IMR-90 (cell line): ENCODE results near the gene DNM3. TPM values are rescaled to one million over a fixed set of nuclear protein-coding genes. Genes with fewer than 3 reads are reported as not detected.

ENCODE experiments used
- ATAC-seq: fragments of 200-7000 bp; cut with Tn5 transposase; 2 replicates; pipeline ENCODE4 v1.9.1; 2020; ENCODE audit warnings: low read depth, mild to moderate bottlenecking, moderate library complexity
- BruUV-seq: library from RNA; stranded (reverse); fragments of 400-500 nt; replicated peaks from 2 replicates; lab custom pipeline; 2021; lab: Mats Ljungman, UMichigan
- CTCF ChIA-PET: fragments of 300-600 bp; formaldehyde crosslinking; extraction: SDS; loops from one replicate; lab custom pipeline; 2021; ENCODE audit warnings: antibody characterized with exemption; lab: Yijun Ruan, JAX
- POLR2A ChIA-PET: fragments of 300-600 bp; sonication (Branson Sonifier 250); formaldehyde crosslinking; loops from one replicate; lab custom pipeline; 2022; ENCODE audit warnings: antibody characterized with exemption; ENCODE audit not compliant: unreplicated experiment; lab: Charles Lee
- DNase-seq: peaks from one replicate; pipeline ENCODE4 v3.0.0; 2013
- H2AFZ ChIP-seq: replicated peaks from 2 replicates; pipeline ENCODE3; 2013; ENCODE audit warnings: low read length, mild to moderate bottlenecking; ENCODE audit not compliant: poor library complexity
- H2AK5ac ChIP-seq: 2 replicates; pipeline ENCODE4 v1.6.1; 2013; ENCODE audit warnings: low read depth, low read length, inconsistent platforms
- H2AK9ac ChIP-seq: replicated peaks from 2 replicates; pipeline ENCODE3; 2013; ENCODE audit warnings: mild to moderate bottlenecking, low read depth, low read length, moderate library complexity; ENCODE audit not compliant: poor library complexity
- H2BK120ac ChIP-seq: 2 replicates; pipeline ENCODE4 v1.6.1; 2013; ENCODE audit warnings: low read depth, low read length, inconsistent platforms
- H2BK15ac ChIP-seq: 3 replicates; pipeline ENCODE4 v1.6.1; 2013; ENCODE audit warnings: low read depth, low read length, inconsistent platforms
- H2BK20ac ChIP-seq: 2 replicates; pipeline ENCODE4 v1.6.1; 2013; ENCODE audit warnings: low read depth, mild to moderate bottlenecking, inconsistent platforms, low read length, moderate library complexity
- H2BK5ac ChIP-seq: 2 replicates; pipeline ENCODE4 v1.6.1; 2013; ENCODE audit warnings: mild to moderate bottlenecking, low read depth, low read length, inconsistent platforms; ENCODE audit not compliant: poor library complexity, severe bottlenecking
- H3K14ac ChIP-seq: replicated peaks from 2 replicates; pipeline ENCODE4 v1.6.1; 2013; ENCODE audit warnings: low read depth, low read length, inconsistent platforms
- H3K18ac ChIP-seq: 2 replicates; pipeline ENCODE4 v1.6.1; 2013; ENCODE audit warnings: low read depth, low read length, control low read depth
- H3K23ac ChIP-seq: 2 replicates; pipeline ENCODE4 v1.6.1; 2013; ENCODE audit warnings: low read depth, low read length, inconsistent platforms
- H3K27ac ChIP-seq: 2 replicates; pipeline ENCODE4 v1.5.1; 2013; ENCODE audit warnings: mild to moderate bottlenecking, control low read depth, low read length; ENCODE audit not compliant: insufficient read depth
- H3K27me3 ChIP-seq: 2 replicates; pipeline ENCODE4 v1.6.1; 2013; ENCODE audit warnings: low read length; ENCODE audit not compliant: control insufficient read depth, insufficient read depth
- H3K36me3 ChIP-seq: 2 replicates; pipeline ENCODE4 v1.6.1; 2013; ENCODE audit warnings: low read length, mixed read lengths; ENCODE audit not compliant: control insufficient read depth, insufficient read depth
- H3K4ac ChIP-seq: 2 replicates; pipeline ENCODE4 v1.6.1; 2013; ENCODE audit warnings: low read depth, low read length, inconsistent platforms
- H3K4me1 ChIP-seq: 2 replicates; pipeline ENCODE4 v1.6.1; 2013; ENCODE audit warnings: low read length, mixed read lengths; ENCODE audit not compliant: control insufficient read depth, insufficient read depth
- H3K4me2 ChIP-seq: 2 replicates; pipeline ENCODE4 v1.6.1; 2013; ENCODE audit warnings: low read depth, mild to moderate bottlenecking, control low read depth, low read length, moderate library complexity
- H3K4me3 ChIP-seq: 2 replicates; pipeline ENCODE4 v1.5.1; 2013; ENCODE audit warnings: low read depth, mild to moderate bottlenecking, control low read depth, low read length, moderate library complexity; ENCODE audit not compliant: insufficient read depth
- H3K56ac ChIP-seq: 2 replicates; pipeline ENCODE4 v1.6.1; 2013; ENCODE audit warnings: low read length, inconsistent platforms; ENCODE audit not compliant: insufficient read depth; ENCODE audit errors: extremely low read depth
- H3K79me1 ChIP-seq, 2 experiments: 2 replicates each; pipeline ENCODE4 v1.6.1; 2013; ENCODE audit warnings: low read length in 2 of 2, inconsistent platforms in 1 of 2, low read depth in 1 of 2
- H3K9ac ChIP-seq: 2 replicates; pipeline ENCODE4 v1.6.1; 2013; ENCODE audit warnings: low read depth, low read length, control low read depth
- H3K9me1 ChIP-seq: 2 replicates; pipeline ENCODE4 v1.6.1; 2013; ENCODE audit warnings: low read length, inconsistent platforms; ENCODE audit not compliant: insufficient read depth
- H3K9me3 ChIP-seq: 2 replicates; pipeline ENCODE4 v1.6.1; 2013; ENCODE audit warnings: low read length; ENCODE audit not compliant: control insufficient read depth, insufficient read depth
- H4K20me1 ChIP-seq: 2 replicates; pipeline ENCODE4 v1.6.1; 2013; ENCODE audit warnings: low read length, inconsistent platforms; ENCODE audit not compliant: insufficient read depth
- H4K5ac ChIP-seq: 2 replicates; pipeline ENCODE4 v1.6.1; 2013; ENCODE audit warnings: mild to moderate bottlenecking, low read depth, low read length, control low read depth
- H4K8ac ChIP-seq, 2 experiments: 2 replicates each; pipeline ENCODE4 v1.6.1; 2013; ENCODE audit warnings: low read depth in 2 of 2, low read length in 2 of 2, control low read depth in 1 of 2, inconsistent platforms in 1 of 2
- H4K91ac ChIP-seq: 2 replicates; pipeline ENCODE4 v1.6.1; 2013; ENCODE audit warnings: low read depth, low read length, inconsistent platforms; ENCODE audit not compliant: insufficient read depth
- BHLHE40 ChIP-seq: fragments of 150-350 bp; IDR thresholded peaks from 2 replicates; pipeline ENCODE4 v1.6.1; 2016; ENCODE audit warnings: mild to moderate bottlenecking, low read depth, low read length
- POLR2A ChIP-seq: IDR thresholded peaks from 2 replicates; pipeline ENCODE4 v1.6.1; 2012; ENCODE audit warnings: mild to moderate bottlenecking, low read depth, low read length
- SMC3 ChIP-seq: fragments of 150-350 bp; IDR thresholded peaks from 2 replicates; pipeline ENCODE4 v1.6.1; 2016; ENCODE audit warnings: low read depth, mild to moderate bottlenecking, antibody characterized with exemption, low read length, moderate library complexity
- WGBS, 2 experiments: methylation state at CpG; one replicate each; pipeline versions ENCODE4 v1.1.5 to v1.1.7; 2013; ENCODE audit warnings: missing lambda C conversion rate in 2 of 2; ENCODE audit not compliant: insufficient read length in 1 of 2; ENCODE audit errors: extremely low coverage in 2 of 2; 5-methylcytosine and 5-hydroxymethylcytosine counted together
- dilution Hi-C: fragments of 300-500 bp; cut with HindIII; formaldehyde crosslinking; loops from one replicate; pipeline ENCODE4 v1.14.3; 2018; ENCODE audit warnings: low sequenced_read_pairs; ENCODE audit not compliant: unreplicated experiment
- in situ Hi-C: fragments of 300-500 bp; cut with MboI; formaldehyde crosslinking; loops from 3 replicates; pipeline ENCODE4 v1.14.3; 2019; ENCODE audit warnings: low sequenced_read_pairs, inconsistent platforms, mixed read lengths
- intact Hi-C: fragments of 100-400 bp; cut with micrococcal nuclease; formaldehyde crosslinking; loops from 2 replicates; pipeline ENCODE4 v1.10.0; 2022
- polyA plus RNA-seq, 3 experiments: library from polyadenylated mRNA; depleted of rRNA; stranded (reverse); fragments of >200 nt; gene quantifications; 2 replicates each; pipeline ENCODE4 v1.2.3, GENCODE V29; 2012; ENCODE audit warnings: low replicate concordance in 1 of 3
- total RNA-seq: library from RNA; depleted of rRNA; stranded (reverse); fragments of >200 nt; gene quantifications from 2 replicates; pipeline ENCODE4 v1.2.3, GENCODE V29; 2012

Gene DNM3
- total and polyA plus RNA-seq, 2 of the 4 experiments (the other 2 are of a cell fraction), result 0.36 TPM

GRCh38 chr1:172090511-172090817 lies 249.2 kb downstream of the DNM3 start:
- POLR2A ChIA-PET, result interaction anchor here (1.0 kb wide), 1 partner anchor 54 kb away, joined by 4 read pairs; no protein-coding TSS in a partner anchor

More at GRCh38 chr1:172090511-172090817, 249.2 kb downstream of the DNM3 start:
- H3K9me1 ChIP-seq, result no peaks in the 10 kb centered on the region
- no peak overlapping the region for H3K23ac ChIP-seq
- no peaks in the 10 kb centered on the region for H3K27me3 ChIP-seq
- no CpG with 5 or more reads among the region's 1 CpG for WGBS, 2 experiments
- ATAC-seq (no peak), DNase-seq (no peak)
- H3K4me3 ChIP-seq, result no peak overlapping the region
- H4K20me1 ChIP-seq, result no peaks in the 10 kb centered on the region
- no peak overlapping the region for H3K27ac ChIP-seq
- H3K36me3 ChIP-seq, result no peaks in the 10 kb centered on the region
- H2BK15ac ChIP-seq, result no peak overlapping the region
- H4K8ac ChIP-seq, result no peak overlapping the region
- TF ChIP-seq BHLHE40 (no peak), POLR2A (no peak), SMC3 (no peak)
- CTCF ChIA-PET, result interaction anchor here (0.6 to 0.8 kb wide), 2 partner anchors 304 to 315 kb away, joined by 5 to 9 read pairs; no protein-coding TSS in a partner anchor
- no peaks in the 10 kb centered on the region for H3K4me1 ChIP-seq
- no peak overlapping the region for H2BK20ac ChIP-seq
- no peak overlapping the region for H3K18ac ChIP-seq
- H4K5ac ChIP-seq, result no peak overlapping the region
- no peak overlapping the region for H4K91ac ChIP-seq
- no peak overlapping the region for H2AFZ ChIP-seq
- H3K56ac ChIP-seq, result no peak overlapping the region
- no peak overlapping the region for H2AK9ac ChIP-seq
- in situ Hi-C loops, result no loop called here
- H3K9ac ChIP-seq, result no peak overlapping the region
- no peaks in the 10 kb centered on the region for H3K79me1 ChIP-seq
- H3K4ac ChIP-seq, result no peak overlapping the region
- H3K9me3 ChIP-seq, result no peaks in the 10 kb centered on the region
- no peak overlapping the region for H2AK5ac ChIP-seq
- H2BK5ac ChIP-seq, result no peak overlapping the region
- intact Hi-C loops, result loop anchor here (1.0 kb wide), 1 partner anchor 309 kb away; no protein-coding TSS in a partner anchor
- no peak overlapping the region for H3K4me2 ChIP-seq
- BruUV-seq, result no TSS peak
- H2BK120ac ChIP-seq, result no peak overlapping the region
- H3K14ac ChIP-seq, result no peak overlapping the region
- dilution Hi-C loops, result no loop called here
